GM12878 (cell line): ENCODE results near the gene SASH1. TPM values are rescaled to one million over a fixed set of nuclear protein-coding genes. Genes with fewer than 3 reads are reported as not detected.

Experiments used
- PAX8 ChIP-seq: fragments of 450-650 bp; IDR thresholded peaks from 2 replicates; pipeline ENCODE4 v1.6.1; 2017; ENCODE audit warnings: mild to moderate bottlenecking, moderate library complexity
- SMAD1 ChIP-seq: fragments of 450-650 bp; IDR thresholded peaks from 2 replicates; pipeline ENCODE4 v1.6.1; 2018; ENCODE audit warnings: mild to moderate bottlenecking, low read depth; ENCODE audit not compliant: partially characterized antibody
- SMC3 ChIP-seq: IDR thresholded peaks from 2 replicates; pipeline ENCODE4 v1.6.1; 2011; ENCODE audit warnings: low read length, improper control_type of control experiment, borderline replicate concordance
- ZSCAN29 ChIP-seq: fragments of 450-650 bp; IDR thresholded peaks from 2 replicates; pipeline ENCODE4 v1.6.1; 2017; ENCODE audit warnings: mild to moderate bottlenecking, moderate library complexity
- polyA plus RNA-seq, 11 experiments: library from polyadenylated mRNA; depleted of rRNA in 4 of 11; unstranded in 6 of 11; stranded (reverse) in 5 of 11; fragments of >200 nt; fragmentation: Nextera tagmentation in 4 of 11; fragmentation: Illumina TruSeq in 1 of 11; extraction: Ambion mirVana in 4 of 11; extraction: Trizol in 1 of 11; gene quantifications; 1 replicate in 1 of 11; 2 replicates in 10 of 11; pipeline versions ENCODE4 v1.2.1 to v1.2.3, GENCODE V29; 2011 to 2016; ENCODE audit warnings: inconsistent platforms in 2 of 11, missing spikeins in 2 of 11, low read depth in 1 of 11
- total RNA-seq, 4 experiments: library from RNA; depleted of rRNA in 3 of 4; stranded (reverse); fragments of >200 nt in 3 of 4; fragmentation: Illumina TruSeq in 1 of 4; extraction: Trizol in 1 of 4; gene quantifications; 2 replicates each; pipeline versions ENCODE4 v1.2.1 to v1.2.3, GENCODE V29; 2013 to 2021
- TF ChIP-seq, protein P1 (sequence below): fragments of 450-650 bp; IDR thresholded peaks from 2 replicates; pipeline ENCODE4 v1.6.1; 2017; ENCODE audit warnings: mild to moderate bottlenecking, moderate library complexity
- TF ChIP-seq, protein P2 (sequence below): fragments of 450-650 bp; IDR thresholded peaks from 2 replicates; pipeline ENCODE4 v1.6.1; 2018; ENCODE audit warnings: mild to moderate bottlenecking, low read depth, moderate library complexity; ENCODE audit not compliant: partially characterized antibody

SASH1 gene
- total and polyA plus RNA-seq, 10 of the 15 experiments (the other 5 are each of a cell fraction or from before 2014, with no cell fraction given) = 0.01 to 0.73 (median 0.14) TPM; not detected in 4

DNA sequence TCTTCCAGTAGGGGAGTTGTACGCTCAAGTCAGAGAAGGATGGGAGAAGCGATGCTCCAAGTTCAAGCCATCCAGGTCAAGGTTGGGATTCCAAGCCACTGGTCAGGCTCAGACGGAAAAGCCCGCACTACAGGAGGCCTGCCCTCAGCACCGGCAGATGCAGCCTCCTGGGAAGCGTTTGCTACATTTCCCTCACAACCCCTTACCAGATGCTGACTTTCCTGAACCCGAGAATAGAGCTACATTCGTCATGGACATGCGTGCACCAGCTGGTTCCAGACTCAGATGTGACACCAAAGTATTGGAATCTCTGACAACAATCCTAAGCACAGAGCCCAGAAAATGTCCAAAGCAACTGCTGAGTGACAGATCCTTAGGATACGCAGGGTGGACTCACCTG lies 174.8 kb downstream of the SASH1 start (continued):
- TF ChIP-seq, protein P1, sequence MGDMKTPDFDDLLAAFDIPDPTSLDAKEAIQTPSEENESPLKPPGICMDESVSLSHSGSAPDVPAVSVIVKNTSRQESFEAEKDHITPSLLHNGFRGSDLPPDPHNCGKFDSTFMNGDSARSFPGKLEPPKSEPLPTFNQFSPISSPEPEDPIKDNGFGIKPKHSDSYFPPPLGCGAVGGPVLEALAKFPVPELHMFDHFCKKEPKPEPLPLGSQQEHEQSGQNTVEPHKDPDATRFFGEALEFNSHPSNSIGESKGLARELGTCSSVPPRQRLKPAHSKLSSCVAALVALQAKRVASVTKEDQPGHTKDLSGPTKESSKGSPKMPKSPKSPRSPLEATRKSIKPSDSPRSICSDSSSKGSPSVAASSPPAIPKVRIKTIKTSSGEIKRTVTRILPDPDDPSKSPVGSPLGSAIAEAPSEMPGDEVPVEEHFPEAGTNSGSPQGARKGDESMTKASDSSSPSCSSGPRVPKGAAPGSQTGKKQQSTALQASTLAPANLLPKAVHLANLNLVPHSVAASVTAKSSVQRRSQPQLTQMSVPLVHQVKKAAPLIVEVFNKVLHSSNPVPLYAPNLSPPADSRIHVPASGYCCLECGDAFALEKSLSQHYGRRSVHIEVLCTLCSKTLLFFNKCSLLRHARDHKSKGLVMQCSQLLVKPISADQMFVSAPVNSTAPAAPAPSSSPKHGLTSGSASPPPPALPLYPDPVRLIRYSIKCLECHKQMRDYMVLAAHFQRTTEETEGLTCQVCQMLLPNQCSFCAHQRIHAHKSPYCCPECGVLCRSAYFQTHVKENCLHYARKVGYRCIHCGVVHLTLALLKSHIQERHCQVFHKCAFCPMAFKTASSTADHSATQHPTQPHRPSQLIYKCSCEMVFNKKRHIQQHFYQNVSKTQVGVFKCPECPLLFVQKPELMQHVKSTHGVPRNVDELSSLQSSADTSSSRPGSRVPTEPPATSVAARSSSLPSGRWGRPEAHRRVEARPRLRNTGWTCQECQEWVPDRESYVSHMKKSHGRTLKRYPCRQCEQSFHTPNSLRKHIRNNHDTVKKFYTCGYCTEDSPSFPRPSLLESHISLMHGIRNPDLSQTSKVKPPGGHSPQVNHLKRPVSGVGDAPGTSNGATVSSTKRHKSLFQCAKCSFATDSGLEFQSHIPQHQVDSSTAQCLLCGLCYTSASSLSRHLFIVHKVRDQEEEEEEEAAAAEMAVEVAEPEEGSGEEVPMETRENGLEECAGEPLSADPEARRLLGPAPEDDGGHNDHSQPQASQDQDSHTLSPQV = no peak
- TF ChIP-seq, protein P2, sequence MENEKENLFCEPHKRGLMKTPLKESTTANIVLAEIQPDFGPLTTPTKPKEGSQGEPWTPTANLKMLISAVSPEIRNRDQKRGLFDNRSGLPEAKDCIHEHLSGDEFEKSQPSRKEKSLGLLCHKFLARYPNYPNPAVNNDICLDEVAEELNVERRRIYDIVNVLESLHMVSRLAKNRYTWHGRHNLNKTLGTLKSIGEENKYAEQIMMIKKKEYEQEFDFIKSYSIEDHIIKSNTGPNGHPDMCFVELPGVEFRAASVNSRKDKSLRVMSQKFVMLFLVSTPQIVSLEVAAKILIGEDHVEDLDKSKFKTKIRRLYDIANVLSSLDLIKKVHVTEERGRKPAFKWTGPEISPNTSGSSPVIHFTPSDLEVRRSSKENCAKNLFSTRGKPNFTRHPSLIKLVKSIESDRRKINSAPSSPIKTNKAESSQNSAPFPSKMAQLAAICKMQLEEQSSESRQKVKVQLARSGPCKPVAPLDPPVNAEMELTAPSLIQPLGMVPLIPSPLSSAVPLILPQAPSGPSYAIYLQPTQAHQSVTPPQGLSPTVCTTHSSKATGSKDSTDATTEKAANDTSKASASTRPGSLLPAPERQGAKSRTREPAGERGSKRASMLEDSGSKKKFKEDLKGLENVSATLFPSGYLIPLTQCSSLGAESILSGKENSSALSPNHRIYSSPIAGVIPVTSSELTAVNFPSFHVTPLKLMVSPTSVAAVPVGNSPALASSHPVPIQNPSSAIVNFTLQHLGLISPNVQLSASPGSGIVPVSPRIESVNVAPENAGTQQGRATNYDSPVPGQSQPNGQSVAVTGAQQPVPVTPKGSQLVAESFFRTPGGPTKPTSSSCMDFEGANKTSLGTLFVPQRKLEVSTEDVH = no peak
- TF ChIP-seq SMC3 (no peak), SMAD1 (no peak), PAX8 (no peak), ZSCAN29 (no peak)
- TF ChIP-seq, all 136 proteins: peak for 0
